CD4-positive, alpha-beta T cell treated with Interleukin-15 for 4 hours (primary cell): ENCODE data around the gene TUSC2.
"Not testable (repeated sequence)": the region's sequence is repeated elsewhere in the genome, so short reads cannot be mapped to it uniquely, and the experiment has no call there.

Source experiments
- DNase-seq: peaks from one replicate; pipeline ENCODE4 v3.0.0-alpha.2; 2020; ENCODE audit warnings: low spot score

The TUSC2 gene

GRCh38 chr3:50317300-50317699 is 10.7 kb downstream of the TUSC2 start:
- DNase-seq, result no peak

GRCh38 chr3:50316657-50317242 is 11.3 kb downstream of the TUSC2 start:
- peak; percentile 87 for DNase-seq

DNA sequence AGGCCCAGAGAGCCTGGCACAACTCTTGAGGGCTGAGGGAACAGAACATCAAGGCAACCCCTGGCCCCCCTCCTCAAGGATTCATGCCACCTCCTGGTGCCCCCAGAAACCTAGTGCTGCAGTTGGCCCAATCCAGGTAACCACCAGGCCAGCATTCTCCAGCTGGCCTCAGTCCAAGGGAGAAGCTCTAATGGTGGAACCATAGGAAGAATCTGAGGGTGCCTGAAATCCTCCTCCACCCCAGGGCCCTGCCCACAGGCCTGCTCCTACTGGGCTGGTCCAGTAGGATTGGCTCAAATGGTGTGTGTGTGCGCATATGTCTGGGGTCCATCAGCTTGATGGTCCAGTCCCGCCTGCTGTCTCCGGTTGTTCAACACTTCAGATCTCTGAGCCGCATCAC is 13.2 kb downstream of the TUSC2 start:
- no peak for DNase-seq

GRCh38 chr3:50314342-50314741 is 13.7 kb downstream of the TUSC2 start:
- DNase-seq, result no peak

- not testable (repeated sequence) for DNase-seq
Measured at GRCh38 chr3:50312041-50312440, 16.0 kb downstream of the TUSC2 start.

DNA sequence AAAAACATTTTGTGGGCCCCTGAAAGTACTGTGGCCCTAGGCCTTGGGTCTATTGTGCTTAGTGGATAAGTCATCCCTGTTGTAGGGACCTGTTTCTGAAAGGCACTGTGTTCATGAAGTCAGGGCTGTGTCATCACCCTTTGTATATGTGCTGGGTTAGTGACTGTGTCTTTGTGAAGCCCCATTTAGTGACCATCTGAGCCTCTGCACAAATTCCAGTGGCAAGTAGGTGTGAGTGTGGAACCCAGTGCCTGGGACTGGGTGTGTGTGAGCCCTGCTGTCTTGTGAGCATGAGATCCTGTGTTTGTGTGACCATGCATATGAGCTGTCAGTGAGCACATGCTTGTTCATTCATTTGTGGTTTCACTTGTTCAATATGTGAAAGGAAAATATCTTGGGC is 23.4 kb downstream of the TUSC2 start:
- no peak for DNase-seq

DNA sequence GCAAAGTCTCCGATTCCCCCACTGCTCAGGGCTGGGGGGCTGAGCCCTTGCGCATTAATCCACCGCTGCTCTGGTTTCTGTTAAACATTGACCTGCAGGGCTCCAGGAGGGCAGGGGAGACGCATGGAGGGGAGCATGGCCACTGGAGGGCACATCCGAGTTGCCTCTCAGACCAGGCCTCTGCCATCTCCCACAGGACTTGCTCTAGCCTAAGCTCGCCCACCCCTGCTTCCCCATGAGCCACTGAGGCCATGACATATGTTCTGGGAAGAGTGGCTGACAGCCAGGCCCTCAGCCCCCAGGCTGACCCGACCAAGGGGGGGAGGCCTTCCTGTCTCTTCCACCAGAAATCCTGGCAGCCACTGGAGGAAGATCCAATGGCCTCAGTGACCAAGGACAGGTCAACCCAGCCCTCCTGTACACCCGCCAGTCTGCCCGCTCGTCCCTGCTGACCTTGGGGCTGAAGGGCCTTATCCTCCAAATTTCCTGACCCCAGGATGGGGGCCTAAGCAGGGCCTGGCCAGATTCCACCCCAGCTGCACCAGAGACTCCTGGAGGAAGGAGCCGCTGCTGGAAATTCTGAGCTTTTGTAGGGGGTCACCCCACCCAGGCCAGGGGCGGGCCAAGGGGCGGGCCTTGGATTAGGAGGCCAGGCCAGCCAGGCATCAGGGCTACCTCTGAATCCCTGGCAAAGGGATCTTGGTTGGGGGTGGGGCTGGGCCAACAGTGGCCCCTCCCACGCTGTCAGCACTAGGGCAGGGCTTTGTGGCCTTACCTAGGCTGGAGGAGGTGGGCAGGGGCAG is 24.8 kb downstream of the TUSC2 start, which contains the start of gene HYAL1:
Gene HYAL1 (minus strand): TSS at position 562 of the 803 bp plus-strand sequence. CDS start 618 bp downstream, outside the sequence.
- no peak for DNase-seq

DNA sequence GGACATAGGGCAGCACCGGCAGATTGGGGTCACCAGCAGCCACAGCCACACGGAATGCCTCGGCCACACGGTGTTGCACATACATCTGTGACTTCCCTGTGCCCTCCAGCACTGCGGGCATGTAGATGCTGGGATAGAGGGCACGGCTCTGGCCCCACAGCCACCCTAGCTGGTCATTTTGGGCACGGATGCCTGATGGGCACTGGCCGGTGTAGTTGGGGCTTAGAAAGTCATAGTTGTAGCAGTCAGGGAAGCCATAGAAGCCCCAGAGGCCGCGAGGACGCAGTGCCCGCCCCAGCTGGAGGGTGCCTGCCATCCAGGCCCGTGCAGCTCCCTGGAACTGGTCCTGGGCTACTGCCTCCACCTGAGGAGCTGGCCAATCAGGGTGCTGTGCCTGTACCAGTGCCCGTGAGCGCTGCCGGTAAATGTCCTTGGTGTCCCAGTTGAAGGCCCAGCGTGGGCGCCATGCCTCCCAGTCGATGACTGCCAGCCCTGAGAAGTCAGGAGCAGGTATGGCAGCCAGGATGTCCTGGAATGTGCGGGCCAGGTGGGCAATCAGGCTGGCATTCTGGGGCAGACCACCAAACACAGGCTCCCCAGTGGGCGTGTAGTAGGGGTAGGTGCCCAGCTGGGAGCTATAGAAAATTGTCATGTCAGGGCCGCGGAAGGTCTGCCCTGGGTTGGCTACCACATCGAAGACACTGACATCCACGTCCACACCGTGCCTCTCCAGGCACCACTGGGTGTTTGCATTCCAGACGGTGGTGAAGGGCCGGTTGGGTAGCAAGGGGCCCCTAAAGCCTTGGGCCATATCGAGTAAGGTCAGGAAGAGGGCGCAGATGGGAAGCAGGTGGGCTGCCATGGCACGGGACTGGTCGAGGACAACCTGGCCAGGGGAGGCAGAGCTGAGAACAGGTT is 25.7 kb downstream of the TUSC2 start:
- DNase-seq, result no peak

- no peak for DNase-seq
Measured at GRCh38 chr3:50300681-50301254, 27.3 kb downstream of the TUSC2 start.

GRCh38 chr3:50299929-50300680 is 27.9 kb downstream of the TUSC2 start:
- no peak for DNase-seq

- DNase-seq, result no peak
Measured at GRCh38 chr3:50299638-50299928, 28.4 kb downstream of the TUSC2 start.

GRCh38 chr3:50298836-50299637 is 29.0 kb downstream of the TUSC2 start, which contains the start of the genes HYAL3 and NAA80:
Gene HYAL3, minus strand, starts transcription at chr3:50299405. Its CDS starts 3,803 bp downstream, at chr3:50295602.
Gene NAA80, minus strand, starts transcription at chr3:50299405. Its CDS starts 1,942 bp downstream, at chr3:50297463.
- peak; percentile 99 for DNase-seq

DNA sequence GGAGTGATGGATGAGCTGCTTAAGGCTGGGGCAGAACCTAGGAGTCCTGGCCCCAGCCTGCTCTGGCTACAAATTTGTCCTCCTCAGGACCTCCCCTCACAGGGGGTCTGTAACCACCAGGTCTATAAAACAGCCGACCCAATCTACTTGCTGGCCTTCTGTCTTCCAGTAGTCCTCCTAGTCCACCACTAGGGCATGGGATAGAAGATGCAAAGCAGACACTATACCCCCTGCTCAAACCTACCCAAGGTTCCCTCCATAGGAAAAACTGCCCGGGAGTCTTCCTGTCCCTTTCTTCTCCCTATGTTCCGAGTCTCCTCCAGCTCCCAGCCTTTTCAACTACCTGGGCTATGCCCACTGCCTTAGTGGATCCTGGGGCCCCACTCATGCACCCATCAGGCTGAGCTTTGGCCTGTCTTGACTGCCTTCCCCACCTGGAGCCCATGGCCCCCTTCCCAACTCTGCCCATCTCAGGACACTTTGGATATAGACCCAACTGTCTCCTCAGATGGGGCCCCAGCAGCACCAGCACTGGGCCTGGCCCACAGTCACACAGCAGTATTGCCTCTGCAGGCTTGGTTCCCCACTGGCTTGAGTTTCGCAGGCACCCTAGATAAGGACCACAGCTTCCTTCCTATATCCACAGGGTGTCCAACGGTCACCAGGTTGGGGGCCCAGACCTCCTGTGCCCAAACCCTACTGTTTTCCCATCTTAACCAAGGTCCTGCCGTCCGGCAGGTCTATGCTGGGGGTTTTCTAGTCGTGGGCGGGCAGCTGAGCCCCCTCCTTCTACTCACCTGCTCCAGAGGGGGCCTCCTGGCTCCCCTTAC is 29.9 kb downstream of the TUSC2 start:
- DNase-seq, result no peak

DNA sequence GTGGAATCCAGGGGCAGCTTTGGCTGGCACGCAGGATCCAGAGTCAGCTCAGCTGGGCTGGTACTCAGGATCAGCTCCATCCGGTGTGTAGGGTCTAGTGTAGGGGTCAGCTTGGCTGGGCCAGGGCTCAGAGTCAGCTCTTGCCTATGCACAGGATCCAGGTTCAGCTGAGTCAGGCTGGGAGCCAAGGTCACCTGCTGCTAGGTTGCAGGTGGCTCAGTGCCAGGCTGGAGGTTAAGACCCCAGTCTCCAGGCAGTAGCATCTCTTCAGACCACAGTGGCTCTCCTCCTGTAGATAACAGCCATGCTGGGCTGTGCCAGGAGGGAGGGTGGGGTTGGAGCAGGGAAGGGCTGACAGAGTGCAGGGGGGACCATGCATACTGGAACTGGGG is 30.6 kb downstream of the TUSC2 start:
- no peak for DNase-seq

DNA sequence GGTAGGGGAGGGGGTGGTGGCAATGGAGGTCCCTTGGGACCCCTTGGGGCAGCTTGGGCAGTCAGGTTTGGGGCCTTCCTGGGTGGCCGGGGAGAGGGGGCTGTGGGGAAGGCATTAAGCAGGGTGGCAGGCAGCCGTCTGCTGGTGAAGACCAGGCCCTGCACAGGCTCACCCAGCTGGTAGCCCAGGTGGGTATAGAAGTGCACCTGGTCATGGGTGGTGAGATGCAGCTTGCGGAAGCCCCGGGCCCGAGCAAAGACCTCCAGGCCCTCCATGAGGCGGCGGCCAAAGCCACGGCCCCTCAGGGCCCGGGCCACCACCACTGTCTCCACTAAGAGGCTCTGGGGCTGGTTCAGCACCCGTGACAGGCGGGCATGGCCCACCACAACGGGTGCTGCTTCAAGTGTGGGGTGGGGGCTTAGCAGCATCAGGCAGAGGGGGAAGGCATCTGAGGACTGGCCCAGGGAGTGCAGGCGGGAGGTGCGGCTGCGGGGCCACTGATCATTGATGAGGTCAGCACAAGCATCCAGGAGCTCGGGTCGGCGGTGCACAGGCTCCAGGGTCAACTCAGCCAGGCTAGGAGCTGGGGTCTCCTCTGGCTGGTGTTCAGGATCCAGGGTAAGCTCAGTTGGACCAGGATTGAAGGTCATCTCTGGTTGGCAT is 31.2 kb downstream of the TUSC2 start:
- DNase-seq, result no peak

DNA sequence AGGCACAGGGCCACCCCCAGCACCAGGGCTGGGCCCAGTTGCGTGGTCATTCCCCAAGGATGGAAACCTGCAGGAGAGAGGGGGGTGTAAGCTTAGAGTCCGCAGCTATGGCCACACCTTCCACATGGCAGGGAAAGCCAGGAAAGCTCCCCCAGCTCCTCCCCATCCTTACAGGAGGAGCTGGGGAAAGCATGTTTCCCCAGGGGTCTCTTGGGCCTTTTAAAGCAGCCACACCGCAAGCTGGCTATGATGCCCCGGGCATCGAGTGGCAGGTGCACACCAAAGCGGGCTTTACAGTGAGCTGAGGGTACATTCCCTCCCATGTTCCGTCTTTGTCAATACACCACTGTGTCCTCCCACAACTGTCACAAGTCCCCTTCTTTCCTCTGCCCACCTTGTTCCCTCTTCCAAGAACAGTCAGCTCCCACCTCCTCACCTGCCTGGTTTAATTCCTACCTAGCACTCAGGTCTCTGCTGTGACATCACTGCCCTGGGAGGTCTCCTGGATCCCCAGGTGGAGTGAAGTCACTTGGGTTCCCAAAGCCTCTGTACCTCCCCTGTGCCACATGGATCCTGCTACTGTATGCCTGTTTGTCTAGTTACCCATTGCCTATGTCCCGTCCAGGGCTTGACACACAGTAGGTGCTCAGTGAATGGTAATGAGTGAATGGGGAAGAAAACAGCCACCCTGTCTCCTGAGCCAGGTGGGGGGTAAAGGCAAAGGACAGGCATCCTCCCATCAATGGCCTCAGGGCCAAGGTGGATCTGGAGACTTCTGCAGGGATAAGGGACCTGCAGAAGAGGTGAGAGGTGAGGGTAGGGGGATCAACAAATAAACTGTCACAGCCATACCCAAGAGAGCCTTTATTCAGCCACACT is 32.2 kb downstream of the TUSC2 start:
- DNase-seq, result no peak

GRCh38 chr3:50294492-50295403 is 33.3 kb downstream of the TUSC2 start:
- no peak for DNase-seq
